Small intestine (tissue), 7 donors: Measurements from ENCODE around the gene RBM28. TPM values are rescaled to one million over a fixed set of nuclear protein-coding genes. Genes with fewer than 3 reads are reported as not detected.
A peak's percentile ranks its signal among the peaks of the same experiment; 100 is the strongest.

Experiments
- DNase-seq, 2 donors: peaks; one replicate each; pipeline versions ENCODE4 v3.0.0 to v3.0.0-alpha.2; 2013
- FAIRE-seq: peaks from 2 replicates; lab custom pipeline; 2012; peaks lifted over from hg19 to GRCh38; lab: Jason Lieb, UNC
- H3K27ac ChIP-seq, 3 donors: one replicate each; pipeline ENCODE4 v1.5.1; 2013; ENCODE audit warnings: low read length in 2 of 3, mild to moderate bottlenecking in 2 of 3, control low read depth in 1 of 3, inconsistent platforms in 1 of 3, low read depth in 1 of 3, moderate library complexity in 1 of 3
- H3K27me3 ChIP-seq, 3 donors: one replicate each; pipeline ENCODE4 v1.6.1; 2013; ENCODE audit warnings: low read length in 3 of 3, inconsistent platforms in 1 of 3; ENCODE audit not compliant: control insufficient read depth in 3 of 3, insufficient read depth in 3 of 3
- H3K36me3 ChIP-seq, 3 donors: one replicate each; pipeline ENCODE4 v1.6.1; 2013; ENCODE audit warnings: low read length in 3 of 3, inconsistent platforms in 1 of 3, low read depth in 1 of 3, mild to moderate bottlenecking in 1 of 3, moderate library complexity in 1 of 3; ENCODE audit not compliant: control insufficient read depth in 3 of 3, insufficient read depth in 2 of 3
- H3K4me1 ChIP-seq, 3 donors: one replicate each; pipeline ENCODE4 v1.6.1; 2013; ENCODE audit warnings: low read length in 2 of 3, inconsistent platforms in 1 of 3, low read depth in 1 of 3, mild to moderate bottlenecking in 1 of 3, moderate library complexity in 1 of 3; ENCODE audit not compliant: control insufficient read depth in 3 of 3, insufficient read depth in 2 of 3
- H3K4me3 ChIP-seq, 3 donors: one replicate each; pipeline ENCODE4 v1.5.1; 2013; ENCODE audit warnings: low read length in 3 of 3, control low read depth in 1 of 3, inconsistent platforms in 1 of 3, low read depth in 1 of 3, mild to moderate bottlenecking in 1 of 3, moderate library complexity in 1 of 3
- H3K9me3 ChIP-seq, 2 donors: one replicate each; pipeline ENCODE4 v1.6.1; 2013; ENCODE audit warnings: low read depth in 1 of 2, low read length in 1 of 2; ENCODE audit not compliant: control insufficient read depth in 2 of 2, insufficient read depth in 1 of 2
- WGBS, 3 donors: extraction: QIAGEN DNeasy Blood & Tissue Kit; methylation state at CpG; one replicate each; pipeline ENCODE4 v1.1.7; 2013; 5-methylcytosine and 5-hydroxymethylcytosine counted together
- polyA plus RNA-seq, 4 donors: library from polyadenylated mRNA; stranded (reverse) in 3 of 4; unstranded in 1 of 4; fragments of 200-250 nt in 3 of 4; fragments of 120-200 nt in 1 of 4; gene quantifications; one replicate each; pipeline versions ENCODE4 v1.2.1 to v1.2.3, GENCODE V29; 2013
- donor health status: healthy with polysubstance abuse.
- donor health status: control.
- donor health status: control.
- donor health status: Bipolar disorder and iron deficiency.
- donor health status: healthy.

RBM28 gene
- polyA plus RNA-seq, 4 donors, result 11.2 to 23.2 (median 14.6) TPM

DNA sequence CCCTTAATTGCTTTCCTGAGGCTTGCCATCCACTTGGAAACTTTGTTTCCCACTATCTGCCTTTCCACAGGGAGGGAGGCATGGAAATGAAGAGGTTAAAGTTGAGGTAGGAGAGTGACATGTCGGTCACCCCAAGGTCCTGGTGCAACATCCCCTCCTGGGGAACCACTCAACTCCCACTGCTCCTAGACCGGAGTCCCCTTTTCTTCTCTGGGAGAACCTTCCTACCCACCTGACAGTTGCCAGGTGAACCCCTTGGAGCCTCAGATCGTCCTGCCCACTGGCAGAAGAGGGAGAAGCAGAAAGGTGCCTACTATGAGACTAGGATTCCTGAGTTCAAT, 44.4 kb upstream of the RBM28 start:
- H3K9me3 ChIP-seq, result peaks cover 0 to 4% of the 10 kb centered on the region in 2 donors
- 34 to 50% (median 37%) methylated on average over 3 of the region's 3 CpGs for WGBS, 3 donors
- peaks cover 0 to 2% (median 0%) of the 10 kb centered on the region in 3 donors for H3K4me1 ChIP-seq
- H3K27me3 ChIP-seq, result peaks cover 0 to 23% (median 0%) of the 10 kb centered on the region in 3 donors
- peaks cover 0 to 13% (median 0%) of the 10 kb centered on the region in 3 donors for H3K36me3 ChIP-seq
- DNase-seq (no peak), FAIRE-seq (no peak)
- no peak overlapping the region for H3K4me3 ChIP-seq
- H3K27ac ChIP-seq, result no peak overlapping the region

DNA sequence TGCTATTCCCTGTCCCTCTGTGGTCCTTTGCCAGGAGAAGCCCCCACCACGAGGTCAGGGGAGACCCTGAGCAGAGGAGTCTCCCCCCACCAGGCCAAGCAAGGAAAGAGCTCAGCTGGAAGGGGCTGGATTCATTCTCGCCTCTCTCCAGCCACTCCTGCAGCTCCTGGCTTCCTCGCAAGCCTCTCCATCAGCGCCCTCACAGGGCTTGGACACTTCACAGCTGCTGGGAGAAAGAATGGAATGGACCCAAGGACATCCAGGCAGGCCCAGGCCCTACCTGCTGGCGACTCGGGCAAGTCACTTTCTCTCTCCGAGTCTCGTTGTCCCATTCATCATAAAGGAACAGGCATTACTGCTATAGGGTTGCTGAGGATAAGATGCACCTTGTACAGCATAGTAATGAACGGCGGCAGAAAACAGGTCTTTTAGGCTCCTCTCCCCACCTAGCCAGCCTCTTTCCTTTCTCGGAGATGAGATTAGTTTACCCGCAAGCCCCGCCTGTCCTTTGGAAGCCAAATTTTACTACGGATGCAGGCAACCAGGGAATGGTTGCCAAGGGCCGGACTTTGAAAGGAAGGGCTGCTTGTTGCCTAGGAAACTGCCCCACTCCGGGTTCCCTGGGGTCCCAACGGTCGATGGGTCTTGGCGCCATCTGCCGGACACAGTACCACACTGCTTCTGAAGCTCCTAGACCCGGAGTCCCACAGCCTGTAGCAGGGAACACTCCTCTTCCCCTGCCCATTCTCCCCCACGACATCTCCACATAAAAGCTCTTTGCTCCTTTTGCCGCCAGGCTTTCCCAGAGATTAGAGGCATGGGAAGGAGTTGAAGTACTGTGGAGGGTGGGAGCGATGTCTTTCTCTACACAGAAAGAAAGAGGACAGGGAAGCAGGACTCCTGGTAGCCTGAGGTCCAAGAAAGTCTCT, 43.8 kb upstream of the RBM28 start:
- Histone ChIP-seq H3K4me1 (peaks cover 0 to 2% (median 0%) of the 10 kb centered on the region in 3 donors), H3K9me3 (peaks cover 0 to 4% of the 10 kb centered on the region in 2 donors), H3K4me3 (no peak overlapping the region), H3K36me3 (peaks cover 0 to 8% (median 0%) of the 10 kb centered on the region in 3 donors), H3K27ac (no peak overlapping the region), H3K27me3 (peaks cover 0 to 23% (median 0%) of the 10 kb centered on the region in 3 donors)
- 23 to 35% (median 33%) methylated on average over 24 of the region's 24 CpGs for WGBS, 3 donors
- no peak for FAIRE-seq
- DNase-seq, result peak; percentile 54 to 71

DNA sequence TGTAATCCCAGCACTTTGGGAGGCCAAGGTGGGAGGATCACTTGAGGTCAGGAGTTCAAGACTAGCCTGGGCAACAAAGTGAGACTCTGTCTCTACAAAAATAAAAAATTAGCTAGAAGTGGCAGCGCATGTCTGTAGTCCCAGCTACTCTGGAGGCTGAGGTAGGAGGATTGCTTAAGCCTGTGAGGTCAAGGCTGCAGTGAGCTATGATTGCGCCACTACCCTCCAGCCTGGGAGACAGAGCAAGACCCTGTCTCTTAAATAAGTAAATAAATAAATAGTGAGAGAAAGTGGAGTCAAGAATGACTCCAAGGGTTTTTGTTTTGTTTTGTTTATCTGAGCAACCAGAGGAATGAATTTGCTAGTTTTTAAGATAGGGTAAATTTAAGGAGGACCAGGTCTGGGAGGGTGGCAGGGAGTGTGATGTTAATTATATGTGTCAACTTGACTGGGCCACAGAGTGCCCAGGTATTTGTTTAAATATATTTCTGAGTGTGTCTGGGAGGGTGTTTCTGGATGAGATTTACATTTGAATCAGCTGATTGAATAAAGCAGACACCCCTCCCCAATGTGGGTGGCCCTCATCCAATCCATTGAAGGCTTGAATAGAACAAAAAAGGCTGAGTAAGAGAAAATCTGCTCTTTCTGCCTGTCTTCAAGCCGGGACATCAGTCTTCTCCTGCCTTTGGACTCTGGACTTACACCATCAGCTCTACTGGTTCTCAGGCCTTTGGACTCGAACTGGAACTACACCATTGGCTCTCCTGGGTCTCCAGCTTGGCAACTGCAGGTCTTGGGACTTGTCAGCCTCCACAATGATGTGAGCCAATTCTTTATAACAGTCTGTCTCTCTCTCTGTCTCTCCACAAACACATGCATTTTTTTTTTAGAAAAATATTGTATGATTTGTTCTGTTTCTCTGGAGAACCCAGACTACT, 42.5 kb upstream of the RBM28 start:
- Histone ChIP-seq H3K4me3 (no peak overlapping the region), H3K27me3 (peaks cover 0 to 23% (median 0%) of the 10 kb centered on the region in 3 donors), H3K27ac (no peak overlapping the region), H3K4me1 (peaks cover 0 to 2% (median 0%) of the 10 kb centered on the region in 3 donors), H3K9me3 (peaks cover 0 to 4% of the 10 kb centered on the region in 2 donors), H3K36me3 (no peaks in the 10 kb centered on the region)
- DNase-seq, result peak in 1 of 2 donors; percentile 51
- WGBS, 3 donors, result 69 to 83% (median 71%) methylated on average over 4 of the region's 4 CpGs
- FAIRE-seq, result no peak

DNA sequence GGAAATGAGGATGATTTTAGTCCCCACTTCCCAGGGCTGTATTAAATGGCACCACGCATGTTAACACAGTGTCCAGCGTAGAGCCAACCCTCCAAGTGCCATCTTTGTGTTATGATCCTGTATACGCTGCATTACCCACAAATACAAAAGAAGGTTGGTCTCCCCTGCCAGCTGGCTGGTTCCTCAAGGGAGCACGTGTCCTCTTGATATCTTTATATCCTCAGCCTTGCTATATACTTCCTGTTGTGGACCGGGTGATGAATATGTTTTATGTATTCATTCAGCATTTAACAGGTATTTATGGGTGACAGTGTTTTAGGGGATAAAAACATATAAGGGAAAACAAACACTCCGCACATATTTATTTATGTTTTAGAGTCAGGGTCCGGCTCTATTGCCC, 41.0 kb upstream of the RBM28 start:
- no peak for DNase-seq
- Histone ChIP-seq H3K27me3 (peaks cover 0 to 23% (median 0%) of the 10 kb centered on the region in 3 donors), H3K36me3 (no peaks in the 10 kb centered on the region), H3K4me3 (no peak overlapping the region), H3K4me1 (peaks cover 0 to 2% (median 0%) of the 10 kb centered on the region in 3 donors), H3K27ac (no peak overlapping the region), H3K9me3 (peaks cover 0 to 4% of the 10 kb centered on the region in 2 donors)
- no peak for FAIRE-seq
- 67 to 75% (median 68%) methylated on average over 7 of the region's 7 CpGs for WGBS, 3 donors

DNA sequence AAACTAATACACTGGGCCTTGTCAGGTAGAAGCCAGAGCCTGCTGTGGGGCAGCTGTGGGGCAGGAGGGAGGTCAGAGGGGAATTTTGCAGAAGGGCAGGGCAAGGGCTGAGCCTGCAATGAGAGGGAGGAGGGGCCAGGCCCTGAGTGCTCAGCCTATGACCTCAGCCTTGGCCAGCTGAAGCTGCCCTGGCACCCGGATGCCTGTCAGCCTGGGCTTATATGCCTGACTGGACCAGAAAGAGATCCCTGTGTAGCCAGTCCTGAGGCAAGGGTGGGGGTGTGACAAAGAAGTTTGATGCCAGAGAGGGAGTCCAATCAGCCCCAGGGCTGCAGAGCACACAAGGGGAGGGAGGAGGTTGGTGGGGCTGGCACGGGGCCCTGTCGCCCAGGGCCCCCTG, 40.1 kb upstream of the RBM28 start:
- no peaks in the 10 kb centered on the region for H3K36me3 ChIP-seq
- WGBS, 3 donors, result 70 to 77% (median 74%) methylated on average over 3 of the region's 3 CpGs
- H3K27ac ChIP-seq, result no peak overlapping the region
- H3K9me3 ChIP-seq, result peaks cover 0 to 4% of the 10 kb centered on the region in 2 donors
- peaks cover 0 to 20% (median 0%) of the 10 kb centered on the region in 3 donors for H3K27me3 ChIP-seq
- FAIRE-seq (no peak), DNase-seq (no peak)
- no peak overlapping the region for H3K4me3 ChIP-seq
- peaks cover 0 to 2% (median 0%) of the 10 kb centered on the region in 3 donors for H3K4me1 ChIP-seq

DNA sequence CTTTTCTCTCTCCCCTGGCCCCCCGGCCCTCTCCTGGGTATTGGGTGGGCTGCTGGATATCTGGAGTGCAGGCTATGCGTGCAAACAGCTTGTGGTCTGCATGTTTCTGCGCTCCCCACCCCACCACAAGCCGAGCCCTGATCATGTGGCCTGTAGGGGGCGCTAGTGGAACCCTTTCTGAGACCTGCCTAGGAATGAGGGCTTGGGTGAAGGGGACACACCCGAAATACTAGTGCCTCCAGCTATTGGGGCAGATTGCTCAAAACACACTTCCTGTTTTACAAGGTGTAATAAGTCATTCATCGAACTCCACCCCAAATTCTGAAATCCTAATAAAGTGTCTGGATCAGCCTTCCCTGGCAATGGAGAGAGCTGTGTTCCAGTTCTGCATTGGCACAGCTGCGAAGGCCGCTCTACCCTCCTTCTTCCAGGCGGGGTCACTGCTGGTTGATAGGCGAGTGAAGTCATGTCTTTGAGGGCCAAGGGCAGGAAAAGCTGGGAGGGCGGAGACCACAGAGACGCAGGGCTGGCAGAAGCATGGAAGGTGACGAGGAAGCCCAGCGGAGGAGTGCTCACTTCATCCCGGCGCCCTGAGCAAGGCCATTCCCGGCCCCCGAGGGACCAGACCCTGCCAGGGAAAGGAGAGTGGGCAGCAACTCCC, 37.6 kb upstream of the RBM28 start:
- Histone ChIP-seq H3K9me3 (peaks cover 0 to 1% of the 10 kb centered on the region in 2 donors), H3K36me3 (no peaks in the 10 kb centered on the region), H3K4me1 (no peaks in the 10 kb centered on the region), H3K27me3 (no peaks in the 10 kb centered on the region), H3K4me3 (no peak overlapping the region), H3K27ac (no peak overlapping the region)
- no peak for DNase-seq
- no peak for FAIRE-seq
- 69 to 77% (median 70%) methylated on average over 18 to 19 of the region's 19 CpGs for WGBS, 3 donors

DNA sequence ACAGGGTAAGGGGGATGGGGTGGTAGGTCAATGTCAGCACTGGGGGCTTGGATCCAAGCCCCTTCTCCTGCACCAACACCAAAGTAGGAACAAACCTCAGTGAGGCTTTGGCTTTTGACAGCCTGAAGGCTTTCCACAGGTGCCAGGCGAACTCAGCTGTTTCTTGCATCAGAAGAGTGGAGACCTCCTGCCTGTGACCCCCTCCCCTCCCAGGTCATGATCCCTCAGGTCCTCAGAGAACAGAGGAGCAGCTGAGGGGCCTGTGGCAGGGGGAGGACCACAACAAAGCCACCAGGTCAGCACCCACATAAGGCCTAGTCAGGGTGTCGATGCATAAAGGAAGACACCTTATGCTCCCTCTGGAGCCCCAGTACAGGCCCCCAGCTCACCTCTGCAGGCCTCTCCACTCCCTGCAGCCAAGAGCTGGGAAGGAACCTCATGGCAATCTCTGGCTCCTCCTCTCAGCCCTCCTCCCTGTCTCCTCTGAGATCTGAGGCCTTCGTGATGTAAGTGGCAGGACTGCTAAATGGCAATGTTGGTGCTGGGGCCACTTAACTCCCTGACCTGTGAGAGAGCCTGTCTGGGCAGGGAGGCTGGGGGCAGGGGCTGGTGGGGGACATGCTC, 36.9 kb upstream of the RBM28 start:
- Histone ChIP-seq H3K27ac (no peak overlapping the region), H3K9me3 (no peaks in the 10 kb centered on the region), H3K4me1 (no peaks in the 10 kb centered on the region), H3K4me3 (no peak overlapping the region), H3K36me3 (no peaks in the 10 kb centered on the region), H3K27me3 (no peaks in the 10 kb centered on the region)
- WGBS, 3 donors, result 86 to 95% (median 89%) methylated on average over 3 of the region's 3 CpGs
- DNase-seq, result no peak
- no peak for FAIRE-seq
